Astrocyte of the spinal cord (primary cell): ENCODE results near the gene CCDC12.

Experiments used
- DNase-seq: peaks from one replicate; pipeline ENCODE4 v3.0.0; 2011; ENCODE audit warnings: low read depth, low spot score
- H3K4me3 ChIP-seq: 2 replicates; pipeline ENCODE4 v1.5.1; 2011; ENCODE audit warnings: low read depth, mild to moderate bottlenecking, low read length, moderate library complexity
- CTCF ChIP-seq: IDR thresholded peaks from 2 replicates; pipeline ENCODE4 v1.5.1; 2012; ENCODE audit warnings: low read depth, mild to moderate bottlenecking, low read length, inconsistent platforms
- in situ Hi-C: cut with HindIII; loops from 2 replicates; pipeline ENCODE4 v1.10.0; 2017; ENCODE audit warnings: low sequenced_read_pairs

Gene CCDC12

GRCh38 chr3:46899151-46900006 lies 77.2 kb downstream of the CCDC12 start:
- in situ Hi-C loops, result no loop called here
- H3K4me3 ChIP-seq, result no peak overlapping the region
- TF ChIP-seq CTCF, result no peak
- no peak for DNase-seq

- in situ Hi-C loops, result no loop called here
- no peak overlapping the region for H3K4me3 ChIP-seq
- TF ChIP-seq CTCF, result no peak
- DNase-seq, result no peak
Observed at GRCh38 chr3:46898321-46899150, 78.0 kb downstream of the CCDC12 start.

DNA sequence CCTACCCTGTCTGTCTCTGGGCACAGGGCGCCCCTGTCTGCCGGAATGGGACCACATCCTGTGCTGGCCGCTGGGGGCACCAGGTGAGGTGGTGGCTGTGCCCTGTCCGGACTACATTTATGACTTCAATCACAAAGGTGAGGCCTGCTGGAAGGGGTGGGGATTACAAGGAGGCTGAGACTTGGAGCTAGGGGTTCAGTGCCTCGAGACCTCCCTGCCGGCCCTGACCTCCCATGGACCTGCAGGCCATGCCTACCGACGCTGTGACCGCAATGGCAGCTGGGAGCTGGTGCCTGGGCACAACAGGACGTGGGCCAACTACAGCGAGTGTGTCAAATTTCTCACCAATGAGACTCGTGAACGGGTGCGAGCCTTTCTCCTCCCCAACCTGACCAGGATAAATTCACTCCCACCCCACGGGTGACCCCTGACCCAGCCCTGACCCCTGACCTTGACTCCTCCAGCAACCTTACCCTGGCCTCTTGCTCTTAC lies 78.7 kb downstream of the CCDC12 start:
- in situ Hi-C loops, result no loop called here
- no peak for TF ChIP-seq CTCF
- no peak for DNase-seq
- H3K4me3 ChIP-seq, result no peak overlapping the region

DNA sequence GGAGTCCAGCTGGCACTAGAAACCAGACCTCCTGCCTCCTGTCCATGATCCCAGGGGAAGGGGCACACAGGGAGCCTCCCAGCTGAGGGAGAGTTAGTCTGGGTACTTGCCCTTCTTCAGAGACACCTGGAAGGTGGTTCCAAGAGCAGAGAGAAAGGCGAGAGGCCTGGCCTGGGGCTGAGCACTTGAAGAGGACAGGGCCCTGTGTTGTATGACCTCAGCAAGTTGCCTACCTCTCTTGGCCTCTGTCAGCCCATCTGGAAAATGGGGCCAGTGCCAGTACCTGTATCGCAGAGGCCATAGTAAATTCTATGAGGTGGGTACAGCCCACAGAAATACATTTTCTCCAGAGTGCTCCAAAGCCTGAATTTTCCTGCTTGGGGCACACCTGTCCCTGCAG lies 79.5 kb downstream of the CCDC12 start:
- H3K4me3 ChIP-seq, result no peak overlapping the region
- in situ Hi-C loops, result no loop called here
- DNase-seq, result no peak
- no peak for TF ChIP-seq CTCF

GRCh38 chr3:46896386-46896785 lies 80.2 kb downstream of the CCDC12 start:
- in situ Hi-C loops, result no loop called here

More at GRCh38 chr3:46896386-46896785, 80.2 kb downstream of the CCDC12 start:
- no peak overlapping the region for H3K4me3 ChIP-seq
- TF ChIP-seq CTCF, result no peak
- DNase-seq, result no peak
